Fibroblast of gingiva (primary cell): ENCODE results near the gene ZC3H12A.
"Not testable (repeated sequence)": the region's sequence is repeated elsewhere in the genome, so short reads cannot be mapped to it uniquely, and the experiment has no call there.

Source experiments
- DNase-seq: peaks from one replicate; pipeline ENCODE4 v3.0.0-alpha.2; 2011; ENCODE audit warnings: low read depth

ZC3H12A gene

DNA sequence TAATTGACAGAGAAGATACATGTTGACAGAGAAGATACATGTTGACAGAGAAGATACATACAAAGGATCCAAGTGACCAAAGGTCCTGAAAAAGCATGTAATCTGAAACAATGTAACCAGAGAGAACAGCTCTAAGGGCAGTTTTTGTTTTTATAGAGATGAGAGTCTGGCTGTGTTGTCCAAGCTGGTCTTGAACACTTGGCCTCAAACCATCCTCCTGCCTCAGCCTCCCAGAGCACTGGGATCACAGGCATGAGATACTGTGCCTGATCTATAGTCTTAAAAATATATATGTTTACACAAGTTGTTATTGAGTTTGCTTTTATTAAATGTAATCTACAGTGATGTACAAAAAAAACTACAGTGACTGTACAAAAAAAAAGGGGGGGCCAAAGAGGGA is 27.7 kb downstream of the ZC3H12A start:
- DNase-seq = no peak

DNA sequence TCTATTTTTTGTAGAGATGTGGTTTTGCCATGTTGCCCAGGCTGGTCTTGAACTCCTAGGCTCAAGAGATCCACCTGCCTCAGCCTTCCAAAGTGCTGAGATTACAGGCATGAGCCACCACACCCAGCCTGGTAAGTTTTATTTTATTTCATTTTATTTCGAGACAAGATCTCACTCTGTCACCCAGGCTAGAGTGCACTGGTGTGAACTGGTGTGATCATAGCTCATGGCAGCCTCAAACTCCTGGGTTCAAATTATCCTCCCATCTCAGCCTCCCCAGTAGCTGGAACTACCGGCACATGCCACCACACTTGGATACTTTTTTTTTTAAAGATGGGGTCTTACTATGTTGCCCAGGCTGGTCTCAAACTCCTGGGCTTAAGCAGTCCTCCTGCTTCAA is 28.4 kb downstream of the ZC3H12A start:
- not testable (repeated sequence) for DNase-seq

- DNase-seq = no peak
Observed at GRCh38 chr1:37506740-37507139, 32.4 kb downstream of the ZC3H12A start.

DNA sequence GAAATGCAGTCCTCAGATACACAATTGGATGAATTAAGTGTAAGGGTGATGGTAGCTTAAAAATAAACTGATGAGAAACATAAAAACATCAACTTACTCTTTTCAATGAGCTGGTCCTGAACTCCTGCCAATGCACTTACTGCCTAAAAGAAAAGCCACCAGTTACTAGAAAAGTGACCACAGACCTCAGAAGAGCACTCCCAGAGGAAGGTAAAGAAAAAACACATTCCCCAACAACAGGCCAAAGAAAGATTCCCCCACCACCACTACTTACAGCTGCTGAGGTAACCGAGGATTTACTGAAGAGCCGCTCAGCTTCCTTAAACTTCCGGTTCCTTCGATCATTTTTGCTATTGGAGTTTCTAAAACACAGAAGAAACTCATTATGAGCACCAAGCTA is 34.8 kb downstream of the ZC3H12A start:
- DNase-seq = no peak

DNA sequence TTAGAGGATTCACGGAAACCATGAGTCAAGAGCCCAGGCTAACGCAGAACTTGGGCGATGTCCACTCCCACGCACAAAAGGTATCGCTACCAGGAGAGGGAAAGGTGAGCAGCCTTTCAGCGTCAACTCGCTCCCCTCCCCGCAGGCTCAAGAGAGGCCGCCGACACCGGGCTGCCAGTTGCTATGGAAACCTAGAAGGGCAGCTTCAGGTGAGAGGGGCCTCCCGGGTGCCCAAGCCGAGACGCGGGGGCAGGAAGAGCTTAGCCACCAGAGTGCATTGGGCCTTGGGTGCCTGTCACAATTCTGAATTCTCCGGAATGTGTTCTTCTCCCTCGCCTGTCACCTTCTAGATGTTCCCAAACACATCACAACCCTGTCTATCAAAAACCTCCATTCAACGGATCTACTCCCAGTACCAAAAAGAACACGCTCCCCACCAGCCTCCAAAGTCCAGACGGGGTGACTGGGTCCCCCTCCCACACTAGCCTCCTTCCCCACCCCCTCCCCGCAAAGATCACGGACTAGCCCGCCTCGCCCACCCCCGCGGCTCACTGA is 39.5 kb downstream of the ZC3H12A start:
- no peak for DNase-seq

DNA sequence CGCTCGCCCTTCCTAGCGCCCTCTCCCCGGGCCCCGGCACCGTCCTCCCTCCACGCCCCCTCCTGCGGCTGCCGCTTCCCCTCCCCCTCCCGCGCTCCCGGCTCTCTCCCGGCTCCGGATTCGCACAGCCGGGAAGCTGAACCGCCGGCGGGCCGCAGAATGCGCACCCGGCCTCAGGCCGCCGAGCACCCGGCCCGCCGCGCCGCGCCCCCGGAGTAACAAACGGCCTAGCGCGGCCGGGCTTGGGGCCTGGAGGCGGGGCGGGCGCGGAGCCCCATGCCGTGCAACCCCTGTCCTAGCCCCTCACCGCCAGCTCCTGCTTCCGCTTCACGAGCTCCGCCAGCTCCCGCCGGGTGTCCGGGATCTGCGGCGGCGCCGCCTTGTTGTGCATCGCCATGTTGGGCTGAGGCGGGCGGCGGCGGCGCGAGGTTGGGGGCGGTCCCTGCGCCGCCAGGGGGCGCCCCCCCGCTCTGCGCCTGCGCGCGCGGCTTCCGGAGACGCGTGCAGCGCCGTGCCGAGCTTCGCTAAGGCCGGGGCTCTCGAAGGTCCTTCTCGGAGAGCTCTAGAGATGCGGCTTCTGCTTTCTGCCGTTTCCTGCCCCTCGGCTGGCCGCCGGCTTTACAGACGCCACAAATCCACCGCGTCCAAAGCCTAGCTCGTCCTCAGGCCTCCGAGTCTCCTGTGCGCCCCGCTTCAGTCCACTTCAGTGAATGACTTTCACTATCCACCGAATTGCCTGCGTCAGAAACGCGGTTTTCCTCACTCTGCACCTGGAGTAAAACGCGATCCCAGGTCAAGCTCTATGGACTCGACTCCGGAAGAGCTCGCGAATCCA is 40.2 kb downstream of the ZC3H12A start, which contains the start of gene MEAF6:
Gene MEAF6, minus strand, starts transcription at position 417 of the 835 bp plus-strand sequence. Its CDS starts 20 bp downstream, at position 397.
- DNase-seq = peak; percentile 74

DNA sequence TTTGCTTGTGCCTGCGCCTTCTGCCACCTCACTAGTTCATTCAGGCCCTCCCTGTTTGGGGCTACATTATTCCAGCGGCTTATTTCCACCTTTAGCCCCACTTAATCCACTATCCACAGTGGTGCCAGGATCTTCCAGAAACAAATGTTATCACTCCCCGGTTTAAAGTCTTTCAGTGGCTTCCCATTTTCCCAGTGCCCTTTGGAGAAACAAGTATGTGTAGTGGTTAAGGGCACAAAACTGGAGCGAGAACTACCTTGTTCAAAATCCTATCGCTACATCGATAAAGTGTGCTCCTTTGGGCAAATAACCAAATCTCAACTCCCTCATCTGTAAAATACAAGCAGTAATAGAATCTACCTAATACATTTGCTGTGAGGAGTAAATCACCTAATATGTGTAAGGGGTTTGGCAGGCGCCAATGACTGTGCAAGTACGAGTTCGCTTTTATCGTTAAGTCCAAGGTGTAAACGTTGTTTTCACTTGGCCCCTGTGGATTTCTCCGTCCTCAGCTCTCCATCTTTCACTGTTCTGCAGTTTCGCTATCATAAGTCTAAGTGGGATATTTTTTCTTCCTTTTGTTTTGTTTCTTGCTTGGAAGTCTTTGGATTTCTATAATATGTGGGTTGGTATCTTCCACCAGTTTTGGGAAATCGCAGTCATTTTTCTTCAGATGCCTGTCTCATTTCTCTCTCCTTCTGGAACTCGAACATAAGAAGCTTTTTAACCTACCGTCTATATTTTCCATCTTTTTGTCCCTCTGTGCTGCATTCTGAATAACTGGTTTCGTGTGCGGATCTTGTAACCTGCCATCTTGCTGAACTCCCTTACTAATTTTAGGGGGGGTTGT is 41.0 kb downstream of the ZC3H12A start:
- DNase-seq = no peak

GRCh38 chr1:37517569-37517968 is 43.2 kb downstream of the ZC3H12A start:
- peak; percentile 64 for DNase-seq

DNA sequence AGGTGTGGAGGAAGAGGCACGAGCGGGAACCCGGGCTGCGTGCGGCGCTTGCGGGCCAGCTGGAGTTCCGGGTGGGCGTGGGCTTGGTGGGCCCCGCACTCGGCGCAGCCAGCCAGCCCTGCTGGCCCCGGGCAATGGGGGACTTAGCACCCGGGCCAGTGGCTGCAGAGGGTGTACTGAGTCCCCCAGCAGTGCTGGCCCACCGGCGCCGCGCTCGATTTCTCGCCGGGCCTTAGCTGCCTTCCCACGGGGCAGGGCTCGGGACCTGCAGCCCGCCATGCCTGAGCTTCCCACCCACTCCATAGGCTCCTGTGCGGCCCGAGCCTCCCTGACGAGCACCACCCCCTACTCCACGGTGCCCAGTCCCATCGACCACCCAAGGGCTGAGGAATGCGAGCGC is 43.9 kb downstream of the ZC3H12A start:
- DNase-seq = not testable (repeated sequence)

DNA sequence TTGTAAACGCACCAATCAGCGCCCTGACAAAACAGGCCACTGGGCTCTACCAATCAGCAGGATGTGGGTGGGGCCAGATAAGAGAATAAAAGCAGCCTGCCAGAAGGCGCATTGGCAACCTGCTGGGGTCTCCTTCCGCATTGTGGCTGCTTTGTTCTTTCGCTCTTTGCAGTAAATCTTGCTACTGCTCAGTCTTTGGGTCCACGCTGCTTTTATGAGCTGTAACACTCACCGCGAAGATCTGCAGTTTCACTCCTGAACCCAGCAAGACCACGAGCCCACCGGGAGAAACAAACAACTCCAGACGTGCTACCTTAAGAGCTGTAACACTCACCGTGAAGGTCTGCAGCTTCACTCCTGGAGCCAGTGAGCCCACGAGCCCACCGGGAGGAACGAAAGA is 44.5 kb downstream of the ZC3H12A start:
- DNase-seq = not testable (repeated sequence)

DNA sequence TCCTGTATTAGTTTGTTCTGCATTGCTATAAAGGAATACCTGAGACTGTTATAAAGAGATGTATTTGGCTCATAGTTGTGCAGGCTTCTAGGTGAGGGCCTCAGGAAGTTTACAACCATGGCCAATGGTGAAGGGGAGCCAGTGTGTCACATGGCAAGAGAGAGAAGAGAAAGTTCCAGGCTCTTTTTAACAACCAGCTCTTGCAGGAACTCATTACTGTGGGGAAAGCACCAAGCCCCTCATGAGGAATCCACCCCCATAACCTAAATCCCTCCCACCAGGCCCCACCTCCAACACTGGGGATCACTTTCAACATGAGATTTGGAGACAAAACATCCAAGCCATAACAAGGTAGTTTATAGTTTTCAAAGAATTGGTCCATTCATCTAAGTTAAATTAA is 45.2 kb downstream of the ZC3H12A start:
- DNase-seq = no peak

DNA sequence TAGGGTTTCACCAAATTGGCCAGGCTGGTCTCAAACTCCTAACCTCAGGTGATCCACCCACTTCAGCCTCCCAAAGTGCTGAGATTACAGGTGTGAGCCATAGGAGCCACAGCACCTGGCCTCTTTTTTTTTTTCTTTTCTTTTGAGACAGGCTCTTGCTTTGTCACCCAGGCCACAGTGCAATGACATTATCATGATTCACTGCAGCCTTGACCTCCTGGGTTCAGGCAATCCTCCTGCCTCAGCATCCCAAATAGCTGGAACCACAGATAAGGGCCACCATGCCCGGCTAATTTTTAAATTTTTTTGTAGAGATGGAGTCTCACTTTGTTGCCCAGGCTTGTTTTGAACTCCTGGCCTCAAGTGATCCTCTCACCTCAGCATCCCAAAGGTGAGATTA is 55.5 kb downstream of the ZC3H12A start:
- not testable (repeated sequence) for DNase-seq

- not testable (repeated sequence) for DNase-seq
Observed at GRCh38 chr1:37532418-37533156, 58.2 kb downstream of the ZC3H12A start.

DNA sequence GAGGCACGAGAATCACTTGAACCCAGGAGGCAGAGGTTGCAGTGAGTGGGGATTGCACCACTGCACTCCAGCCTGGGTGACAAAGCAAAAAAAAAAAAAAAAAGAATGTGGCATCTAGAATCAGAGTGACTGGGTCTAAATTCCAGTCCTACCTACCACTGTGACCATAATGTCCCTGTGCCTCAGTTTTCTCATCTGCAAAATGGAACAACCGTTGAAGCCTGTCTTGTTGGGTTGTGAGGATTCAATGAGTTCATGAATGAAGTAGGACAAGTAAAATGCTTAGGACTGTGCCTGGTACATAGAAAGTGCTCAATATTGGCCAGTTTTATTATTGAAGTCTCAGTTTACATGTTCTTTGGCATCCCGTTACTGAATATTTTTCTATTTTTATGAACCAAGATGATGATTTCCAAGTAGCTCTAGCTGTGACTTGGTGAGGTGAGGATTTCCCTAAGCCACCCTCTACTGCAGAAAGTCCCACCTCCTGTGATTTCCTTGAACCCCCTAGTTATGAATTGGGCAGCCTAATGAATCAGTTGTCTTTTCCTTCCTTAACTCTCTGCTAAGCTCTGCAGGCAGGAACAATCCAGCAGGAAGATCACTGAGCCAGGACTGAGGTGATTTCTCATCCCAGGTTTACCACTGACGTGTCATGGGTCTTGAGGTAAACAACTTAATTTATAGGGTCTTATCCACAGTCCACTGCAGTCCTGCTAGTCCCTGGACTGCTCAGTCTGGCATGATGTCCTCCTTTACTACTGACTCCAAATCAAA is 59.1 kb downstream of the ZC3H12A start:
- no peak for DNase-seq
